Measurements from ENCODE around the gene PRDM15. TPM values are rescaled to one million over a fixed set of nuclear protein-coding genes. Genes with fewer than 3 reads are reported as not detected.

The PRDM15 gene
- total RNA-seq, 1 experiment from 2014 or later, result 11.2 TPM

DNA sequence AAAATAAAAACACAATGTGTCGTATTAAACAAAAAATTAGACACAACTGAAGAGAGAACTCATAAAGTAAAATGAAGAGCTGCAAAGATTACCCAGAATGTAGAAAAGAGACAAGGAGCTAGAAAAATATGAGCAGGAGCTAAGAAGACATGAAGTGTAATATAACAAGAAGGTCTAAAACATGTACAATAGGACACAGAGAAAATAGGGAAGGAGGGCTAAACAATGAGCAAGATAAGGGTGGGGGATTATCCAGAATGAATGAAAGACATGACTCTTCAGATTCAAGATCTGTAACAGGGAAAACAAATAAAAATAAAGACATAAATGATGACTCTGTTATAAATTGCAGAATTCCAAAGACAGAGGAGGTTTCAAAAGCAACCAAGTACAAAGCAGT lies 38.3 kb downstream of the PRDM15 start:
- TF ChIP-seq, protein P1, sequence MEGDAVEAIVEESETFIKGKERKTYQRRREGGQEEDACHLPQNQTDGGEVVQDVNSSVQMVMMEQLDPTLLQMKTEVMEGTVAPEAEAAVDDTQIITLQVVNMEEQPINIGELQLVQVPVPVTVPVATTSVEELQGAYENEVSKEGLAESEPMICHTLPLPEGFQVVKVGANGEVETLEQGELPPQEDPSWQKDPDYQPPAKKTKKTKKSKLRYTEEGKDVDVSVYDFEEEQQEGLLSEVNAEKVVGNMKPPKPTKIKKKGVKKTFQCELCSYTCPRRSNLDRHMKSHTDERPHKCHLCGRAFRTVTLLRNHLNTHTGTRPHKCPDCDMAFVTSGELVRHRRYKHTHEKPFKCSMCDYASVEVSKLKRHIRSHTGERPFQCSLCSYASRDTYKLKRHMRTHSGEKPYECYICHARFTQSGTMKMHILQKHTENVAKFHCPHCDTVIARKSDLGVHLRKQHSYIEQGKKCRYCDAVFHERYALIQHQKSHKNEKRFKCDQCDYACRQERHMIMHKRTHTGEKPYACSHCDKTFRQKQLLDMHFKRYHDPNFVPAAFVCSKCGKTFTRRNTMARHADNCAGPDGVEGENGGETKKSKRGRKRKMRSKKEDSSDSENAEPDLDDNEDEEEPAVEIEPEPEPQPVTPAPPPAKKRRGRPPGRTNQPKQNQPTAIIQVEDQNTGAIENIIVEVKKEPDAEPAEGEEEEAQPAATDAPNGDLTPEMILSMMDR (IDR thresholded peaks at IDR 0.05), result no peak
- no peak for TF ChIP-seq TCF7L2 (IDR thresholded peaks at IDR 0.05; ENCODE audit: low read depth, low read length)
- TF ChIP-seq SIN3A (IDR thresholded peaks at IDR 0.05; ENCODE audit: borderline replicate concordance, insufficient read depth, low read depth, low read length), result no peak
- TF ChIP-seq, protein P2, sequence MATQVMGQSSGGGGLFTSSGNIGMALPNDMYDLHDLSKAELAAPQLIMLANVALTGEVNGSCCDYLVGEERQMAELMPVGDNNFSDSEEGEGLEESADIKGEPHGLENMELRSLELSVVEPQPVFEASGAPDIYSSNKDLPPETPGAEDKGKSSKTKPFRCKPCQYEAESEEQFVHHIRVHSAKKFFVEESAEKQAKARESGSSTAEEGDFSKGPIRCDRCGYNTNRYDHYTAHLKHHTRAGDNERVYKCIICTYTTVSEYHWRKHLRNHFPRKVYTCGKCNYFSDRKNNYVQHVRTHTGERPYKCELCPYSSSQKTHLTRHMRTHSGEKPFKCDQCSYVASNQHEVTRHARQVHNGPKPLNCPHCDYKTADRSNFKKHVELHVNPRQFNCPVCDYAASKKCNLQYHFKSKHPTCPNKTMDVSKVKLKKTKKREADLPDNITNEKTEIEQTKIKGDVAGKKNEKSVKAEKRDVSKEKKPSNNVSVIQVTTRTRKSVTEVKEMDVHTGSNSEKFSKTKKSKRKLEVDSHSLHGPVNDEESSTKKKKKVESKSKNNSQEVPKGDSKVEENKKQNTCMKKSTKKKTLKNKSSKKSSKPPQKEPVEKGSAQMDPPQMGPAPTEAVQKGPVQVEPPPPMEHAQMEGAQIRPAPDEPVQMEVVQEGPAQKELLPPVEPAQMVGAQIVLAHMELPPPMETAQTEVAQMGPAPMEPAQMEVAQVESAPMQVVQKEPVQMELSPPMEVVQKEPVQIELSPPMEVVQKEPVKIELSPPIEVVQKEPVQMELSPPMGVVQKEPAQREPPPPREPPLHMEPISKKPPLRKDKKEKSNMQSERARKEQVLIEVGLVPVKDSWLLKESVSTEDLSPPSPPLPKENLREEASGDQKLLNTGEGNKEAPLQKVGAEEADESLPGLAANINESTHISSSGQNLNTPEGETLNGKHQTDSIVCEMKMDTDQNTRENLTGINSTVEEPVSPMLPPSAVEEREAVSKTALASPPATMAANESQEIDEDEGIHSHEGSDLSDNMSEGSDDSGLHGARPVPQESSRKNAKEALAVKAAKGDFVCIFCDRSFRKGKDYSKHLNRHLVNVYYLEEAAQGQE (IDR thresholded peaks at IDR 0.05; ENCODE audit: insufficient read depth in 1 of 2, low read depth in 2 of 2, low read length in 1 of 2), result no peak
- TF ChIP-seq POLR2AphosphoS5 (IDR thresholded peaks at IDR 0.05; ENCODE audit: low read depth, low read length), result no peak
- no peak overlapping the region for H3K27ac ChIP-seq (ENCODE audit: low read length)
- DNase-seq (ENCODE audit: low read depth, low spot score), result no peak
- in situ Hi-C loops (cut with HindIII; ENCODE audit: low pct_unique_long_range_greater_than_20kb, low sequenced_read_pairs), result no loop called here
- intact Hi-C loops (cut with micrococcal nuclease; ENCODE audit: unreplicated experiment), result no loop called here
- H3K27me3 ChIP-seq (ENCODE audit: control insufficient read depth, insufficient read depth, low read length), result no peaks in the 10 kb centered on the region
- peaks cover 7% of the 10 kb centered on the region; the same call in 1 of the 2 replicates for H3K9me3 ChIP-seq (ENCODE audit: control insufficient read depth, insufficient read depth, low read depth, low read length)
- H3K4me1 ChIP-seq (ENCODE audit: control insufficient read depth, insufficient read depth, low read length), result peaks cover 2% of the 10 kb centered on the region; the same call in 1 of the 2 replicates
- ChIA-PET POLR2A (no interaction called here), CTCF (no interaction called here)
- no TSS peak for BruUV-seq (replicated peaks)
- ATAC-seq, result no peak
- H3K4me3 ChIP-seq (ENCODE audit: low read depth in 2 of 2, low read length in 2 of 2), result no peak overlapping the region
- H3K36me3 ChIP-seq (ENCODE audit: control insufficient read depth, insufficient read depth, low read length), result no peaks in the 10 kb centered on the region; the same call in 1 of the 2 replicates

DNA sequence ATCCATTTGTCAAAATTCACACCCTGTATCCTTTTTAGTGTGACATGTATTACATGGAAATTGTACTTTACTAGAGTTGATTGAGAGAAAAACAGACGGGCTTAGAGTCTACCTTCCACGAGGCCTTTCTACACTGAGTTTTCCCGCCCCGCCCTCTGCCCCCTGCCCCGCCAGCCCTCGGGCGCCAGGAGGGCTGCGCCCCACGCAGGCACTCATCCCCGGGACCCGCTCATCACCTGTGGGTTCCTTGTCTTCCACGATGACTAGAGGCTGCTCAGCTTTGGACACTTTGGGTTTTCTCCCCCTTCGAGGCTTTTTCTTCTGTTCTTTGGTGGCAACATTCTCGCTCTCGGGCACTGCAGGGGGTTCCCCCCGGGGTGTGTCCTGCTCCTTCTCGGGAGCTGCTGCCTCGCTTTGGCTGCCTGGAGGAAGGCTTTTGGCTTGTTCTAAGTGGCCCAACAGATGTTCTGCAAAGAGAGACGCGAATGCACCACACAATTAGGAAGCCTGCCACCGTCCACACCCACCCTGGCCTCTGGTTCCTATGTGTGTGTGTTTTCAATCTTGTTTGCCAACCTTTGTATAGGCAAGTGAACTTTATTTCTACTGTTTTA lies 39.6 kb downstream of the PRDM15 start:
- no TSS peak for BruUV-seq (replicated peaks)
- CTCF ChIA-PET, result interaction anchor here (0.7 kb wide), 1 partner anchor 26 kb away, joined by 3 read pairs; no protein-coding TSS in a partner anchor

DNA sequence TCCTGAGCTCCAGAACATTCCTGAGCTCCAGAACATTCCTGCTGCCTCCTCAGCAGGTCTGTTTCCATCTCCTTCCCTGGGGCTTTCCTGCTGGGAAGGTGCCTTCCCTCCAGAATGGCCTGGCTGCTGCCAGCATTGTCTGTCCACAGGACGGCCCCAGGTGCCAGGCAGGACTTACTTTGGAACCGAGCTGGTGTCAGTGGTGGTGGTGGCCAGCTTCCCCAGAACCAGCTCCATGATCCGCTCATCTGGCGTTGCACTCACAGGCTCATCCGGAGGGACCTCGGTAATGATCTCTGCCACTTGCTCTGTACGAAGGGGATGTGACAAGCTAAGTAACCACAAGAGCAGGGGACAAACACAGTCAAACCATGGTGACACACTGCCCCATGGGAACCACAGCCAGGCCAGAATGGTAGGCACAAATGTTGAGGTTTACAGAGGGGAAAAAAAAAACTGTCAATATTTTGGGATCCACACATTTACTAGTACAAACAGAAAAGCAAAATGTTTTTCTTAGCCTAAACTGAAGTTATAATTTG lies 41.3 kb downstream of the PRDM15 start:
- TF ChIP-seq, protein P2 (IDR thresholded peaks at IDR 0.05; ENCODE audit: insufficient read depth in 1 of 2, low read depth in 2 of 2, low read length in 1 of 2), result no peak
- TF ChIP-seq TCF7L2 (IDR thresholded peaks at IDR 0.05; ENCODE audit: low read depth, low read length), result no peak
- TF ChIP-seq SIN3A (IDR thresholded peaks at IDR 0.05; ENCODE audit: borderline replicate concordance, insufficient read depth, low read depth, low read length), result no peak
- TF ChIP-seq POLR2AphosphoS5 (IDR thresholded peaks at IDR 0.05; ENCODE audit: low read depth, low read length), result no peak
- TF ChIP-seq, protein P1 (IDR thresholded peaks at IDR 0.05), result no peak
- no TSS peak for BruUV-seq (replicated peaks)
- CTCF ChIA-PET, result no interaction called here
- H3K36me3 ChIP-seq (ENCODE audit: control insufficient read depth, insufficient read depth, low read length), result no peaks in the 10 kb centered on the region; the same call in 1 of the 2 replicates
- ATAC-seq, result no peak
- no peaks in the 10 kb centered on the region for H3K27me3 ChIP-seq (ENCODE audit: control insufficient read depth, insufficient read depth, low read length)
- H3K27ac ChIP-seq (ENCODE audit: low read length), result no peak overlapping the region
- no peak overlapping the region for H3K4me3 ChIP-seq (ENCODE audit: low read depth in 2 of 2, low read length in 2 of 2)
- POLR2A ChIA-PET, result no interaction called here
- peaks cover 7% of the 10 kb centered on the region; the same call in 1 of the 2 replicates for H3K9me3 ChIP-seq (ENCODE audit: control insufficient read depth, insufficient read depth, low read depth, low read length)
- H3K4me1 ChIP-seq (ENCODE audit: control insufficient read depth, insufficient read depth, low read length), result no peaks in the 10 kb centered on the region
- in situ Hi-C loops (cut with HindIII; ENCODE audit: low pct_unique_long_range_greater_than_20kb, low sequenced_read_pairs), result no loop called here
- no peak for DNase-seq (ENCODE audit: low read depth, low spot score)
- intact Hi-C loops (cut with micrococcal nuclease; ENCODE audit: unreplicated experiment), result no loop called here

More for the DNA sequence above, 39.6 kb downstream of the PRDM15 start:
- H3K36me3 ChIP-seq (ENCODE audit: control insufficient read depth, insufficient read depth, low read length), result no peaks in the 10 kb centered on the region; the same call in 1 of the 2 replicates
- H3K27me3 ChIP-seq (ENCODE audit: control insufficient read depth, insufficient read depth, low read length), result no peaks in the 10 kb centered on the region
- TF ChIP-seq SIN3A (IDR thresholded peaks at IDR 0.05; ENCODE audit: borderline replicate concordance, insufficient read depth, low read depth, low read length), result no peak
- no peak for DNase-seq (ENCODE audit: low read depth, low spot score)
- H3K4me1 ChIP-seq (ENCODE audit: control insufficient read depth, insufficient read depth, low read length), result no peaks in the 10 kb centered on the region
- H3K4me3 ChIP-seq (ENCODE audit: low read depth in 2 of 2, low read length in 2 of 2), result no peak overlapping the region
- peaks cover 7% of the 10 kb centered on the region; the same call in 1 of the 2 replicates for H3K9me3 ChIP-seq (ENCODE audit: control insufficient read depth, insufficient read depth, low read depth, low read length)
- no peak for ATAC-seq
- in situ Hi-C loops (cut with HindIII; ENCODE audit: low pct_unique_long_range_greater_than_20kb, low sequenced_read_pairs) (no loop called here), intact Hi-C loops (cut with micrococcal nuclease; ENCODE audit: unreplicated experiment) (no loop called here)
- POLR2A ChIA-PET, result no interaction called here
- H3K27ac ChIP-seq (ENCODE audit: low read length), result no peak overlapping the region
